ENCODE results near the gene NCLN.

Gene NCLN

DNA sequence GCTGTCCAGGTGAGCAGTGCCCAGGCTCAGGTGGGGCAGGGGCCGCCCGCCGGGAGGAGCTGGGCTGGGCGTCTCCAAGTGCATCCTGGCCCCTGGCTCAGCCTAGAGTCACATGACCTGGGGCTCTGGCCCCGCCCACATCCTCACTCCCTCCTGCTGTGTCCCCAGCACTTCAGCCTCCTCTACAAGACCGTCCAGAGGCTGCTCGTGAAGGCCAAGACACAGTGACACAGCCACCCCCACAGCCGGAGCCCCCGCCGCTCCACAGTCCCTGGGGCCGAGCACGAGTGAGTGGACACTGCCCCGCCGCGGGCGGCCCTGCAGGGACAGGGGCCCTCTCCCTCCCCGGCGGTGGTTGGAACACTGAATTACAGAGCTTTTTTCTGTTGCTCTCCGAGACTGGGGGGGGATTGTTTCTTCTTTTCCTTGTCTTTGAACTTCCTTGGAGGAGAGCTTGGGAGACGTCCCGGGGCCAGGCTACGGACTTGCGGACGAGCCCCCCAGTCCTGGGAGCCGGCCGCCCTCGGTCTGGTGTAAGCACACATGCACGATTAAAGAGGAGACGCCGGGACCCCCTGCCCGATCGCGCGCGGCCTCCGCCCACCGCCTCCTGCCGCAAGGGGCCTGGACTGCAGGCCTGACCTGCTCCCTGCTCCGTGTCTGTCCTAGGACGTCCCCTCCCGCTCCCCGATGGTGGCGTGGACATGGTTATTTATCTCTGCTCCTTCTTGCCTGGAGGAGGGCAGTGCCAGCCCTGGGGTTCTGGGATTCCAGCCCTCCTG lies 21.9 kb downstream of the NCLN start:
- DNase-seq (ENCODE audit: low read depth in 1 of 2, low spot score in 1 of 2) = no peak

DNA sequence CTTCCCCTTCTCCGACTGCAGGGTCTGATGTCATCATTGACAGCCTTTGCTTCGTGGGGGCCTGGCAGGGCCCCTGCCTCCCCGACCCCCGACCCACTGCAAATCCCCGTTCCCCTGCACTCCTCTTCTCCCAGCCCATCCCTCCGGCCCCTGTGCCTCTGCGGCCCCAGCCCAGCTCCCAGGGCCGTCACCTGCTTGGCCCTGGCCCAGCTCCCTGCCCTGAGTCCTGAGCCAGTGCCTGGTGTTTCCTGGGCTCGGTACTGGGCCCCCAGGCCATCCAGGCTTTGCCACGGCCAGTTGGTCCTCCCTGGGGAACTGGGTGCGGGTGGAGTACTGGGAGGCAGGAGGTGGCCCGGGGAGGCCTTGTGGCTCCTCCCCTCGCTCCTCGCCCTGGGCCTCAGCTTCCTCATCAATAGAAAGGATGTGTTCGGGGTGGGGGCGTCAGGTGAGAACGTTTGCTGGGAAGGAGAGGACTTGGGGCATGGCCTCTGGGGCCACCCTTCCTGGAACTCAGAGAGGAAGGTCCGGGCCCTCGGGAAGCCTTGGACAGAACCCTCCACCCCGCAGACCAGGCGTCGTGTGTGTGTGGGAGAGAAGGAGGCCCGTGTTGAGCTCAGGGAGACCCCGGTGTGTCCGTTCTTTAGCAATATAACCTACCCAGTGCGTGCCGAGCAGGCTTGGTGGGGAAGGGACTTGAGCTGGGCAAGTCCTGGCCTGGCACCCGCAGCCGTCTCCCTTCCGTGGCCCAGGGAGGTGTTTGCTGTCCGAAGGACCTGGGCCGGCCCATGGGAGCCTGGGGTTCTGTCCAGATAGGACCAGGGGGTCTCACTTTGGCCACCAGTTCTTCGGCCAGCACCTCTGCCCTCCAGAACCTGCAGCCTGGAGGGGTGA lies 22.8 kb downstream of the NCLN start:
- H3K27ac ChIP-seq (replicated peaks) = no peak overlapping the region
- no peak overlapping the region for H3K4me3 ChIP-seq (replicated peaks; ENCODE audit: insufficient read depth, low read length)
- no peak for DNase-seq (ENCODE audit: low read depth in 1 of 2, low spot score in 1 of 2)
- H3K27me3 ChIP-seq (ENCODE audit: insufficient read depth, poor library complexity, severe bottlenecking) = no peaks in the 10 kb centered on the region
- TF ChIP-seq, protein P1, sequence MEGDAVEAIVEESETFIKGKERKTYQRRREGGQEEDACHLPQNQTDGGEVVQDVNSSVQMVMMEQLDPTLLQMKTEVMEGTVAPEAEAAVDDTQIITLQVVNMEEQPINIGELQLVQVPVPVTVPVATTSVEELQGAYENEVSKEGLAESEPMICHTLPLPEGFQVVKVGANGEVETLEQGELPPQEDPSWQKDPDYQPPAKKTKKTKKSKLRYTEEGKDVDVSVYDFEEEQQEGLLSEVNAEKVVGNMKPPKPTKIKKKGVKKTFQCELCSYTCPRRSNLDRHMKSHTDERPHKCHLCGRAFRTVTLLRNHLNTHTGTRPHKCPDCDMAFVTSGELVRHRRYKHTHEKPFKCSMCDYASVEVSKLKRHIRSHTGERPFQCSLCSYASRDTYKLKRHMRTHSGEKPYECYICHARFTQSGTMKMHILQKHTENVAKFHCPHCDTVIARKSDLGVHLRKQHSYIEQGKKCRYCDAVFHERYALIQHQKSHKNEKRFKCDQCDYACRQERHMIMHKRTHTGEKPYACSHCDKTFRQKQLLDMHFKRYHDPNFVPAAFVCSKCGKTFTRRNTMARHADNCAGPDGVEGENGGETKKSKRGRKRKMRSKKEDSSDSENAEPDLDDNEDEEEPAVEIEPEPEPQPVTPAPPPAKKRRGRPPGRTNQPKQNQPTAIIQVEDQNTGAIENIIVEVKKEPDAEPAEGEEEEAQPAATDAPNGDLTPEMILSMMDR (IDR thresholded peaks at IDR 0.05; ENCODE audit: insufficient read depth, low read length) = no peak
- TF ChIP-seq GABPA (IDR thresholded peaks at IDR 0.05; ENCODE audit: low read depth) (no peak), SPI1 (IDR thresholded peaks at IDR 0.05; ENCODE audit: borderline replicate concordance, low read depth) (no peak), POLR2AphosphoS5 (IDR thresholded peaks at IDR 0.05; ENCODE audit: low read depth) (no peak)
- TF ChIP-seq, protein P2, sequence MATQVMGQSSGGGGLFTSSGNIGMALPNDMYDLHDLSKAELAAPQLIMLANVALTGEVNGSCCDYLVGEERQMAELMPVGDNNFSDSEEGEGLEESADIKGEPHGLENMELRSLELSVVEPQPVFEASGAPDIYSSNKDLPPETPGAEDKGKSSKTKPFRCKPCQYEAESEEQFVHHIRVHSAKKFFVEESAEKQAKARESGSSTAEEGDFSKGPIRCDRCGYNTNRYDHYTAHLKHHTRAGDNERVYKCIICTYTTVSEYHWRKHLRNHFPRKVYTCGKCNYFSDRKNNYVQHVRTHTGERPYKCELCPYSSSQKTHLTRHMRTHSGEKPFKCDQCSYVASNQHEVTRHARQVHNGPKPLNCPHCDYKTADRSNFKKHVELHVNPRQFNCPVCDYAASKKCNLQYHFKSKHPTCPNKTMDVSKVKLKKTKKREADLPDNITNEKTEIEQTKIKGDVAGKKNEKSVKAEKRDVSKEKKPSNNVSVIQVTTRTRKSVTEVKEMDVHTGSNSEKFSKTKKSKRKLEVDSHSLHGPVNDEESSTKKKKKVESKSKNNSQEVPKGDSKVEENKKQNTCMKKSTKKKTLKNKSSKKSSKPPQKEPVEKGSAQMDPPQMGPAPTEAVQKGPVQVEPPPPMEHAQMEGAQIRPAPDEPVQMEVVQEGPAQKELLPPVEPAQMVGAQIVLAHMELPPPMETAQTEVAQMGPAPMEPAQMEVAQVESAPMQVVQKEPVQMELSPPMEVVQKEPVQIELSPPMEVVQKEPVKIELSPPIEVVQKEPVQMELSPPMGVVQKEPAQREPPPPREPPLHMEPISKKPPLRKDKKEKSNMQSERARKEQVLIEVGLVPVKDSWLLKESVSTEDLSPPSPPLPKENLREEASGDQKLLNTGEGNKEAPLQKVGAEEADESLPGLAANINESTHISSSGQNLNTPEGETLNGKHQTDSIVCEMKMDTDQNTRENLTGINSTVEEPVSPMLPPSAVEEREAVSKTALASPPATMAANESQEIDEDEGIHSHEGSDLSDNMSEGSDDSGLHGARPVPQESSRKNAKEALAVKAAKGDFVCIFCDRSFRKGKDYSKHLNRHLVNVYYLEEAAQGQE (IDR thresholded peaks at IDR 0.05; ENCODE audit: insufficient replicate concordance, low read depth) = no peak

More for the DNA sequence above, 21.9 kb downstream of the NCLN start:
- no peak overlapping the region for H3K4me3 ChIP-seq (replicated peaks; ENCODE audit: insufficient read depth, low read length)
- no peak overlapping the region for H3K27ac ChIP-seq (replicated peaks)
- no peak for TF ChIP-seq SPI1 (IDR thresholded peaks at IDR 0.05; ENCODE audit: borderline replicate concordance, low read depth)
- TF ChIP-seq, protein P2 (IDR thresholded peaks at IDR 0.05; ENCODE audit: insufficient replicate concordance, low read depth) = no peak
- TF ChIP-seq GABPA (IDR thresholded peaks at IDR 0.05; ENCODE audit: low read depth) = no peak
- TF ChIP-seq POLR2AphosphoS5 (IDR thresholded peaks at IDR 0.05; ENCODE audit: low read depth) = no peak
- TF ChIP-seq, protein P1 (IDR thresholded peaks at IDR 0.05; ENCODE audit: insufficient read depth, low read length) = no peak
- no peaks in the 10 kb centered on the region for H3K27me3 ChIP-seq (ENCODE audit: insufficient read depth, poor library complexity, severe bottlenecking)

DNA sequence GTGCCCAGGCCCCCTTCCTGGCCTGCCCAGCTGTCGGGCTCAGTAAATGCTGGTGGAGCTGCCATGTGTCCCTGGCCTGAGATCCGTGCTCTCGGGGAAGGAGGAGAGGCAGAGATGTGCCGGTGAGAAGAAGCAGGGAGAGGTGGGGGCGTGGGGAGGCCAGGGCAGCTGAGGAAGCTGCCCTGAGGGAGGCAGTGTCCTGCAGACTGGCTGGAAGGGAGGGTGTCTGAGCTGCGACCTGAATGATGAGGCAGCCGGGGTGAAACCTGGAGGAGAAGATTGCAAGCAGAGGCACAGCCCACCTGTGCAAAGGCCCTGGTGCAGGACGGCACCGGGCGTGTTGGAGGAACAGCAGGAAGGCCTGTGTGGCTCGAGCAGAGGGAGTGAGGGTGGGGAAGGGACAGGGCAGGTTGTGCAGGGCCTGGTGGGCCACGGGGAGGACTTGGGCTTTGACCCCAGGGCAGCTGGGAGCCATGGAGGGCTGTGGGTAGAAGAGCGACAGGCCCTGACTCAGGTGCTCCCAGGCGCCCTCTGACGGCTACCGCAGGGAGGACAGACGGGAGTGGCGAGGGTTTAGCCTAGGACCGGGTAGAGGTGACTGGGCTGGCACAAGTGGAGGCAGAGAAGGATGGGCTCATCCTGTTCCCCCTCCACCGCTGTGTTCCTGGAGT lies 24.8 kb downstream of the NCLN start:
- TF ChIP-seq POLR2AphosphoS5 (IDR thresholded peaks at IDR 0.05; ENCODE audit: low read depth) = peak; percentile 51; the same call in 1 of the 2 replicates
- no peak for TF ChIP-seq GABPA (IDR thresholded peaks at IDR 0.05; ENCODE audit: low read depth)
- no peak for TF ChIP-seq SPI1 (IDR thresholded peaks at IDR 0.05; ENCODE audit: borderline replicate concordance, low read depth)
- TF ChIP-seq, protein P2 (IDR thresholded peaks at IDR 0.05; ENCODE audit: insufficient replicate concordance, low read depth) = no peak
- TF ChIP-seq, protein P1 (IDR thresholded peaks at IDR 0.05; ENCODE audit: insufficient read depth, low read length) = peak; percentile 73
- peak in 1 of 2 experiments; percentile 65 for DNase-seq (ENCODE audit: low read depth in 1 of 2, low spot score in 1 of 2)
- Histone ChIP-seq H3K27ac (replicated peaks) (no peak overlapping the region), H3K27me3 (ENCODE audit: insufficient read depth, poor library complexity, severe bottlenecking) (no peaks in the 10 kb centered on the region), H3K4me3 (replicated peaks; ENCODE audit: insufficient read depth, low read length) (no peak overlapping the region)

Measured in HL-60 (cell line).